HG03175 (cell line): Measurements from ENCODE around the gene GALNT10.

Experiments used
- ATAC-seq: cut with Tn5 transposase; IDR thresholded peaks from one replicate; pipeline ENCODE4 v1.9.1; 2021; ENCODE audit warnings: mild to moderate bottlenecking, moderate library complexity; ENCODE audit not compliant: unreplicated experiment

GALNT10 gene

DNA sequence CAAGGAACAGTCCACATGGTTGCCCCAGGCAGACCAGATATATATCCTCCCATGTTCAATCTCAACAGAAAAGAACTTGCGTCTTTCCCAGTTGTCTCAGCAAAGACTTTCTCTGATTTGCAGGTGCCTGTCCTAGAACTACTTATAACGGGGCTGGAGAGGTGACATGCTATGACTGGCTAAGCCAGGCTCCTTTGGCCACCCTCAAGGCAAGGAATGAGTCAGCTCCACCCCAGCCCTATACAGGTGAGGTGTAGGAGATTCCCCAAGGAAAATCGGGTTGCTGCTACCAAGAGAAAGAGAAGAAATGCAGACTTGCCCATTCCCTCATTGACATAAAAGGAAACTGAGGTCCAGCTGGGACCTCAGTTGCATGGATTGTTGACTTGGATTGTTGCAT lies 127.4 kb downstream of the GALNT10 start:
- ATAC-seq: no peak

- ATAC-seq: no peak
These were observed 128.2 kb downstream of the GALNT10 start for GRCh38 chr5:154318691-154319090.

GRCh38 chr5:154319736-154320135 lies 129.2 kb downstream of the GALNT10 start:
- ATAC-seq: no peak

GRCh38 chr5:154320224-154321089 lies 129.9 kb downstream of the GALNT10 start:
- ATAC-seq: no peak

DNA sequence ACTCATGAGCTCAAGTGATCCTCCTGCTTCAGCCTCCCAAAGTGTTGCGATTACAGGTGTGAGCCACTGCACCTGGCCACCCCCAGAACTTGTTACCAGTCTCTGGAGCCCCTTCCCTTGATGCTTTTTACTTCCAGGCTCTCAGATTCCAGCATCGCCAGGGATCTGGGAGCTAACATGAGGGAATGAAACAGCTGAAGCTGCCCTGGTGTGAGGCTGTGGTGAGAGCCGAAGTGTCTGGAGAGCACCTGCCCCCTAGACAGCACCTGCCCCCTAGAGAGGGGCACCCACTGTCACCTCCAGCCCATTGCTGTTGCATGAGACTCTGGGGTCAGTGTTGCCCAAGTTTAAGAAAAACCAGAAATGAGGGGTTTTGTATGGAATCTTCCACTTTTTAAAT lies 131.0 kb downstream of the GALNT10 start:
- ATAC-seq: no peak

- no peak for ATAC-seq
These were observed 133.5 kb downstream of the GALNT10 start for GRCh38 chr5:154324033-154324432.

DNA sequence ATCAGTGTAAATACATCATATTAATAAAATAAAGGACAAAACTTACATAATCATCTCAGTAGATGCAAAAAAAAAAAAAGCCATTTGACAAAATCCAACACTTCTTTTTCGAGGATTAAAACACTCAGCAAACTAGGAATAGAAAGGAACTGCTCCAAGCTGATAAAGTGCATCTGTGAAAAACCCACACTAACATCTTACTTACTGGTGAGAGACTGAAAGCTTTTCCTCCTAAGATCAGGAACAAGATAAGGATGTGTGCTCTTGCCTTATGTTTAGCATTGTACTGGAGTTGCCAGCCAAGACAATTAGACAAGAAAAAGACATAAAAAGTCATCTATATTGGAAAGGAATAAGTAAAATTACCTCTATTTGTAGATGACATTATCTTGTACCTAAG lies 135.0 kb downstream of the GALNT10 start:
- no peak for ATAC-seq

DNA sequence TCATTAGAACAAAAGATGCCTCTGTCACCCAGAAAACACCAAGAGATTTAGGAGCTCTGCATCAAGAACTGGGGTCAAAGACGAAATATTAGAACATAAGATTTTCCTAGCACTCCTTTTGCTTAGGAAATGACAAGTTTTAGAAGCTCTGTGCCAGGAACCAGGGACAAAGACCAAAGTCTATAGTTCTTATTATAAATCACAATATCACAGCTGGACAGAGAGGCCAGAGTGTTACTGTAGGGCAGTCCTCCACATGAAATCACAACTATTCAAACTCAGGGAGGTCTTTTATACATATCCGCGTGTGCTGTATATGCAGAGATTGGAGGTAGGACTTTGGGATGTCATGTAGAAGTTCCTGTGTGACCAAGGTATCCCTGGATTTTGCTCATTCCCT lies 138.5 kb downstream of the GALNT10 start:
- ATAC-seq: no peak

DNA sequence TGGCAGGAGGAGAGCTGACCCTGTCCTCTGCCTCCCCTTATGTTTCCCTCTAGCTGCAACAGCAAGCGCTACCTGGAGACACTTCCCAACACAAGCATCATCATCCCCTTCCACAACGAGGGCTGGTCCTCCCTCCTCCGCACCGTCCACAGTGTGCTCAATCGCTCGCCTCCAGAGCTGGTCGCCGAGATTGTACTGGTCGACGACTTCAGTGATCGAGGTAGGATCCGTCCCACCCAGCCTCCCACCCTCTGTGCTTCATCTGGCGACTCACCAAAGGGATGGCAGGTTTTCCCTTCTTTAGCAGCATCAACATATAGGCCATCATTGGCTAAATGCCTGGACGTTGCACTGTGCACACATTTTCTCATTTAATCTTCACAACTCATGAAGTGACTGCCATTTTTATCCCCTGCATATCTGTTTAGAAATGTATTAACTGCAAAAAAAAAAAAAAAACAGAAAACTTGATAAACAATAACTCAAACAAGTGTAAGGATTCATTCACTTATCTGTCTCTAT lies 139.0 kb downstream of the GALNT10 start:
- no peak for ATAC-seq

- no peak for ATAC-seq
These were observed 139.6 kb downstream of the GALNT10 start for GRCh38 chr5:154330097-154330667.

- ATAC-seq: no peak
These were observed 140.7 kb downstream of the GALNT10 start for GRCh38 chr5:154331232-154331631.

DNA sequence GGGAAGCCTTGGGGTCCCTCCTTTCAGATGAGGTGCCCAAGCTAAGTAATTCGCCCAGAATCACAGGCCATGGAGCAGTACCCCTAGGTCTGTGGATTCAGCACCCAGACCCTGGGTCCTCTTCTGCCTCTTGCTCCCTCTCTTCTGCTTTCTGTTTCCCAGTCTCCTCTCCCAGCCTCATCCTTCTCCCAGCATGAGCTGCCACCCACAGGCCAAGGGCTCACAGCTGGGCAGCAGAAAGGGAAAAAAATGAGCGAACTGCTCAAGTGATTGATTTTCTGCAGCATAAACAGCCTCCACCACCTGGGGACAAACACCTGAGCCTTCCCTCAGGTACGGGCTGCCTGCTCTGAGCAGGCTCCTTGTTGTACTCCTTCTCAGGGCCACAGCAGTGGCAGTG lies 141.4 kb downstream of the GALNT10 start:
- ATAC-seq: no peak

GRCh38 chr5:154332451-154332850 lies 141.9 kb downstream of the GALNT10 start:
- ATAC-seq: no peak

GRCh38 chr5:154333016-154333415 lies 142.5 kb downstream of the GALNT10 start:
- ATAC-seq: no peak

GRCh38 chr5:154334406-154335064 lies 144.0 kb downstream of the GALNT10 start:
- no peak for ATAC-seq

DNA sequence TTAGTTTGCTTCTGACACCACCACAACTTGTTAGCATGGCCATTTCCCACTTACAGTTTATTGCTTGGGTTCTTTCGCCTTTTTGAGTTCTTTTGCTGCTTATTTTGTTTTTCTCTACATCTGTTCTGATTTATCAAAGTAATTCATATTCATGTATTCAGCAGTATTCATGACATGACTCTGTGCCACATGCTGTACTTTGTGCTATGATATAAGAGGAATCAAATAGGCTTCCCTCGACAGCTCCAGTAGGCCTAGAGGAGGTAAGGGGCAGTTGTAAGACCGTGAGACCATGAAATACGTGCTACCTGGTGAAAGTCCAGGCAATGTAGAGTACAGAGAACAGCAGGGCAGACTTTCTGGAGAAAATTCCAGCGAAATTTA lies 144.5 kb downstream of the GALNT10 start:
- ATAC-seq: no peak

DNA sequence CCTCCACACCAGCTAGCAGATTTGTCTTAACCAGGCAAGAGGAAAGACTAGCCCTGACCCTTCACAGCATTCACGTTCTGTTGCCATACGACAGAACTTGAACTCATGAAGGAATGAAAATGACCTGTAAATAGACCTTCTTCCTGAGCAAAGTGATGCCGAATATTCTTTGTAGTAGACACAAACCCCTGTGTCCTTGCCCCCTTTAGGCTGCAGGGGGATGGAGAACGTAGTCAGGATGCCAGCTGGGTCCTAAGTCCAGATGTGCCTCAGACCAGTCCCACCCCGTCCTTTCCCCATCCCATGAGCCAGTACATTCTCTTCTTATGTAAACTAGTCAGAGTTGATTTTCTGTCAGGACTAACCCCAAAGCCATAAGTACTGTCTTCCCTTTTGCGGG lies 151.1 kb downstream of the GALNT10 start:
- no peak for ATAC-seq

DNA sequence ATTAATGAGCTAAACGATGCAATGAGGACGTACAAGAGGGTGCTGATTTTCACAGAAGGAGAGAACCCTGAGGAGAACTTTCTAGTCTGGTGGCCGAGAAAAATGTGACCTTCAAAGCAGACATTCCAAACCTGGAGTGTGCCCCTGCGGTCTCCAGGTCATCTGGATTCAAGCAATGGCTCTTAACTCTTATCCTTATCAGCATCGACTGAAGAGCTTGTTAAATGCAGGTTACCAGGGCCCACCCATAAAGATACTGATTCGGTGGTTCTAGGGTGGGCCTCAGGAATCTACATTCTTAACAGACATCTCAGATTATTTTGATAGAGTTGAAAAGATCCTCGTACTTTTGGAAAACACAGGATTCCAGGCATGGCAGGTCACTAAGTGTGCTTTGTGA lies 151.7 kb downstream of the GALNT10 start:
- no peak for ATAC-seq

DNA sequence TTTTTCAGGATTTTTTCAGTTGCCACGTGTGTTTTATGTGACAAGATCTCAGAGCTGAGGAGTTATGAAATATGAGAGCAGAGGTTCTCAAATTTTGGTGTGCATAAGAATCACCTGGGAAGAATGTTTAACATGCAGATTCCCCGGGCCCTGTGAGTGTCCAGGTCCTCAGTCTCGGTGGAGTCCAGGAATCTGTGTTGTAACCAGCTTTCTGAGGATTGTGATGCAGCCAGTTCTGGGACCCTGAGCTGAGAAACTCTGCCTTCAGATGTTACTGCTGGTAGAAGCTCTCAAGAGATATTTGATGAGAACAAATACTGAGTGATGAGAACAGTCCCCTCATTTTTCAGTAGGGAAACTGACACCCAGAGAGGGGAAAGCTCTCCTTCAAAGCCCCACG lies 152.4 kb downstream of the GALNT10 start:
- no peak for ATAC-seq

DNA sequence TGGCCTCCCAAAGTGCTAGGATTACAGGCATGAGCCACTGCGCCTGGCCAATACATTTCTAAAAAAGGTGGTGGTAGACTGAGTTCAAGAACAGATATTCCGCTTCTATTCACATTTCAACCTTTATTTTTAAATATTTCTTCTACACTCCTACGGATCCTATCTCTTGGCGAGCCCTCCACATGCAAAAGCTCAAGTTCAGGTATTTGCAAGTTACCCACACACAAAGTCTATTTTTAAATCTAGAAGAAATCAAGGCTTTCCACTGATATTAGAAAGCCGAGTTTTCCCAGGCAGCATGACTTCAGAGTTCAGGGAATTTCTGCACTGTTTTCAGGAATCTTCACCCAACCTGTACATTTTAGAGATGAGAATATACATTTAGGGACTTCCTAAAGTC lies 153.9 kb downstream of the GALNT10 start:
- ATAC-seq: no peak

- peak; percentile 69 for ATAC-seq
These were observed 154.9 kb downstream of the GALNT10 start for GRCh38 chr5:154345255-154345952.
